Stimulated activated CD4-positive, alpha-beta T cell treated with anti-CD3 and anti-CD28 coated beads, Interleukin-1b, Interleukin-23, amount 100 ng/mL, for 1 hour (primary cell): ENCODE results near the gene FOXO1.
"Not testable (repeated sequence)": the region's sequence is repeated elsewhere in the genome, so short reads cannot be mapped to it uniquely, and the experiment has no call there.

Source experiments
- DNase-seq, 2 donors: peaks; one replicate each; pipeline ENCODE4 v3.0.0-alpha.2; 2020; ENCODE audit warnings: low read depth in 2 of 2

The FOXO1 gene

DNA sequence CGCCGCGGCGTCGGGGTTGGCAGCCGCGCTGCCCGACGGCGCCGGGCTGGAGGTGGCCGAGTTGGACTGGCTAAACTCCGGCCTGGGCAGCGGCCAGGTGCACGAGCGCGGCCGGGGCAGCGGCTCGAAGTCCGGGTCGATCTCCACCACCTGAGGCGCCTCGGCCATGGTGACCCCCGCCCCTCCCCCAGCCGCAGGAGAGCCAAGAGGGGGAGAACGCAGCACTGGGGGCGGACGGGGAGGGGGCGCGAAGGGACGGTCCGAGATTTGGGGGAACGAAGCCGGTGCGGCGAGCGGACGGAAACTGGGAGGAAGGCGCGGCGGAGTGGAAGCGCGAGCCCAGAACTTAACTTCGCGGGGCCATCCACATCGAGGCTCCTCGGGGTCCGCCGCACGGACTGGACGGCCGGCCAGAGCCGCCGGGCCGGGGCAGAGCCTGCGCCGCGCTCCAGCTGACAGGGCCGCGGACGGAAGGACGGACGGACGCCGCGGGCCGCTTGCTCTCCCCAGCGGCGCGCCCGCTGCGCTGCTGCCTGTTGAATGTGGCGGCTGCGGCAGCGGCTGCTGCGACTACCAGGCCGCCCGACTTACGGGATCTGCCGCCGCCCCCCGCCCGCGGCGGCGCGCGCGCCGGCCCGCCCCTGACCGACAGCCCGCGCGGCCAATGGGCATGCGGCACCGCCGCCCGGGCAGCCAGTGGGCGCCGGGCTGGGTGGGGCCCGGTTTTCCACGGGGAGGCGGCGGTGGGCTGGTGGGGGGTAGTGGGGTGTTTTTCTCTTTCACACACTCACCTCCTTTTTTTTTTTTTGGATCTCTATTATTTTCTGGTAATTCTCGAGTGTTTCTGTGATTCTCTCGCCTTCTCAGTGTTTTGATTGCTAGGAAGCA lies at the start of gene FOXO1:
Gene FOXO1 (minus strand): TSS at position 597 of the 888 bp plus-strand sequence. CDS start 429 bp downstream, at position 168.
- DNase-seq, result peak; percentile 83 to 85

- DNase-seq, result not testable (repeated sequence)
These were observed 48.0 kb upstream of the FOXO1 start for GRCh38 chr13:40714433-40714832.

DNA sequence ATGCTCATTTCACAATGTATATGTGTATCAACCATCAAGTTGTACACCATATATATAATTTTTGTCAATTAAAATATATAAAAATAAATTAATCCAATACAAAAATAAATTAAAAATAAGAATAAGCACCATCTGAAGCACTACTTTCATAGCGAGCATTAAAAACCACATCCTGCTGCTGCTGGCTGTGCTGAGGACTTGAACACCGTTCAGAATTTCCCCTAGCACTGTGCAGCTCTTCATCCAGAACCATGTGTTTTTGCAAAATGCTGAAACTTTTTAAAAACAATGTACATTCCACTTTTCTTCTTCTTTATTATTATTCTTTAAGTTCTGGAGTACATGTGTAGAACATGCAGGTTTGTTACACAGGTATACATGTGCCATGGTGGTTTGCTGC lies 40.0 kb upstream of the FOXO1 start:
- DNase-seq, result no peak

DNA sequence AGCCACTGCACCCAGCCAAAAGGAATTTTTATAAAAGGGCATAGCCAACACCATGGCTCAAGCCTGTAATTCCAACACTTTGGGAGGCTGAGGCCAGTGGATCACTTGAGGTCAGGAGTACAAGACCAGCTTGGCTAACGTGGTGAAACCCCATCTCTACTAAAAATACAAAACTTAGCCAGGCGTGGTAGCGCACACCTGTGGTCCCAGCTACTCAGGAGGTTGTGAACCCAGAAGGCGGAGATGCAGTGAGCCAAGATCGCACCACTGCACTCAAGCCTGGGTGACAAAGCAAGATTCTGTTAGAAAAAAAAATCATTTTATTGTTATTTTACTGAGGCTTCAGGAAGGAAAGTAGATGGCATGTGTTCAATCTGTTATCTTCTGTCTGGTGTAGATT lies 31.3 kb upstream of the FOXO1 start:
- no peak for DNase-seq

DNA sequence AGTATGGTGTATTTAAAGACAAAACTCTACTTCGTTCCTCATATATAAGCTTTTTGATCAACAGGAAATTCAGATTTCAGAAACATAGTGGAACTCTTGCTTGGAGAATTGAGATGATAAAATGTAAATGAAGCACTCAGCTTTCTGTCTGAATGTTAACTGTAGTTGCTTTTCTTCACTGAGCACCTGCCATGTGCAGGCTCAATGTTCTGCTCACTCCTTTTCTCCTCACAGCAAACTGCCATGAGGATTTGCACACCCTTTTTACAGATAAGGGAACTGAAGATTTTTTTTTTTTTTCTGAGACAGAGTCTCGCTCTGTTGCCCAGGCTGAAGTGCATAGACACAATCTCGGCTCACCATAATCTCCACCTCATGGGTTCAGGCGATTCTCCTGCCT lies 28.0 kb upstream of the FOXO1 start:
- no peak for DNase-seq

- no peak for DNase-seq
These were observed 26.5 kb upstream of the FOXO1 start for GRCh38 chr13:40692946-40693345.

GRCh38 chr13:40688781-40689180 lies 22.3 kb upstream of the FOXO1 start:
- DNase-seq, result no peak

GRCh38 chr13:40682449-40683240 lies 16.2 kb upstream of the FOXO1 start:
- no peak for DNase-seq

- DNase-seq, result no peak
These were observed 15.1 kb upstream of the FOXO1 start for GRCh38 chr13:40681341-40682146.

DNA sequence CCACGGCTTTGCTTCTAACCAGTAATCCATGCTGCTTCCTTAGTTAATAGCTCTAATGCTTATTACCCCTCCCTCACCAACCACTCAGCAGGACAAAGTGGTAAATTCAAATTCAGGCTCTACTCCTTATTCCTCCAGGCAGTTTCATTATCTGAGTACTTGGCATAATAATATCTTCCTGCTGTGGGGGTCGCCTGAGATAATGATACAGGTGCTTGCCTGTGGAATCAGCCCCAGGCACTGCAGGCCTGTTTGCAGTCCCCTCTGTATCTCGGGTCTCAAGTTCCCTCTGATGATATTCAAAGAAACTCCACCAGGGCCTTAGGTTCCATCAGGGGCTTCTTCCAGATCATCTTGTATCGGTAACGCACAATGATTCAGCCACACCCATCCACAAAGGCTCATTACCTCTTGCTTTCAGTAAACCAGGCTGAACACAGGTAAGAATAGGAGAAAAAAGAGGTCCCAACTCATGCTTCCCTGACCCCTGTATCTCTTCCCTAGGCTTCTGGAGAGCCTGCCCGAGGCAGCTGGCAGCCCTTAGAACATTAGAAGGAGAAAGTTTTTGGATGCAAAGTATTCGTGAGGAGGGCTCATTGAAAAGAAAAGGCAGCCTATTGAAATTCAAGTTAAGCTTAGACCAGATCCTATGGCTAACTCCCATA lies 14.3 kb upstream of the FOXO1 start:
- no peak for DNase-seq

DNA sequence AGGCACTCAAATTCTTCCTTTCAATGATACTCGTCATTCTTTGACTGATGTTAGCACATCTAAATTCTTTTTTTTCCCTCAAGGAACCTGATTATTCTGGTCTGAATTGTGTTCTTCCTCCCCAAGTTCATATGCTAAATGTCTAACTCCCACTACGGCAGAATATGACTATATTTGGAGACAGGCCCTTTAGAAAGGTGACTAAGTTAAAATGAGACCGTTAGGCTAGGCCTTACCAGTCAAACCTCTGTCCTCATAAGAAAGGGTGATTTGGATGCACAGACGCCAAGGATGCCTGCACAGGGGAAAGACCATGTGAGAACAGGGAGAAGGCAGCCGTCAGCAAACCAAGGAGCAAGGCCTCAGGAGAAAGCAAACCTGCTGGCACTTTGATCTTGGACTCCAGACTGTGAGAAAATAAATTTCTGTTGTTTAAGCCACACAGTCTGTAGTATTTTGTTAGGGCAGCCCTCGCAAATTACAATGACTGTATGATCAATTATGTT lies 13.1 kb upstream of the FOXO1 start:
- DNase-seq, result no peak

DNA sequence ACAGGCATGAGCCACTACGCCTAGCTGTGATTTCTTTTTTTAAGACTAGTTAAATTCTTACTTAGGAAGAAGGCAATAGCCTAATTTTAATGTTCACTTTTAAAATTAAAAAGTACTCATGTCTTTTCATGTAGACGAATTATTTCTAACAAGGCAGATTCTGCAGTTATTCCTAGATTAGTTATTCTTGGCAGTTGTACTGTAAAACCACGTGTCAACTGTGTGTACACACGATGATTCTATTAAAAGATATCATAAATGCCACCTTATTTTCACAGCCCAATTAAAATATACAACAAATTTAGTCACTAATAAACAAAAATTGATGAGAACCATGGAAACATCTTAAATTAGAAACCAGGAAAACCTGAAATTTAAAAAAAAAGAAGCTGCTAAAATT lies 10.6 kb upstream of the FOXO1 start:
- DNase-seq, result no peak

DNA sequence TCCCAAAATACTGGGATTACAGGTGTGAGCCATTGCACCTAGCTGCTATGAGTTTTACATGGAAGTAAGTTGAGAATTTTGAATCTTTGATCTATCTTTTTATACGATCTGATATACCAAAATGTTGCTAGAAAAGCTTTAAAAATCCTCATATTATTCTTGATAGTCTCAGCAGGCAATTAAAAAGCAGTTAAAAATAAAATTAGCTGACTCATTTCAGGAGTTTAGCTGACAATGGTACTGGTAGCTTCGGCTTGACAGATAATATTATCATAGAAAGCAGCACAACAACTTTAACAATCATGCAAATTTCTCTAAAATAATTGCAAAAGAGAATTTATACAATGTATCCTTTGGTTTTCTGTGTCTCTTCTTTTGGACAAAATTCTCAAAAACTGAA lies 9.6 kb upstream of the FOXO1 start:
- DNase-seq, result no peak

DNA sequence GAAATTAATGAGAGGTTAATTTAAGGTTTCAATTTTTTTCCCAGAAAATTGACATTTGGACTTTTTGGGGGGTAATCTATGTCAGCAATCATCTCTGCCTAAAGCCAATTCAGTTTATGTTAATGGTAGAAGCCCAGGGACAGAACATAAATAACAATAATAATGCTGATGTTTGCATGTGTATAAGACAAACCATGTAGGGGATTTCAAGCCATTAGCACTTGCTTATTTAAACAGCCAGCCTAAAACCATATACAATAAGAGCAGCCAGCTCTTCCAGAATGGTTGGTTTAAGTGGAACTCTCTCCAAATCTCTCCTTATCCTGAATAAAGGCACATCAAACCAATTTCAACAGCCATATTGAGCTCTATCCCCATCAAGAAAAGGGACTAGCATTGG lies 7.0 kb upstream of the FOXO1 start:
- DNase-seq, result no peak

- DNase-seq, result no peak
These were observed 6.4 kb upstream of the FOXO1 start for GRCh38 chr13:40672765-40673397.

DNA sequence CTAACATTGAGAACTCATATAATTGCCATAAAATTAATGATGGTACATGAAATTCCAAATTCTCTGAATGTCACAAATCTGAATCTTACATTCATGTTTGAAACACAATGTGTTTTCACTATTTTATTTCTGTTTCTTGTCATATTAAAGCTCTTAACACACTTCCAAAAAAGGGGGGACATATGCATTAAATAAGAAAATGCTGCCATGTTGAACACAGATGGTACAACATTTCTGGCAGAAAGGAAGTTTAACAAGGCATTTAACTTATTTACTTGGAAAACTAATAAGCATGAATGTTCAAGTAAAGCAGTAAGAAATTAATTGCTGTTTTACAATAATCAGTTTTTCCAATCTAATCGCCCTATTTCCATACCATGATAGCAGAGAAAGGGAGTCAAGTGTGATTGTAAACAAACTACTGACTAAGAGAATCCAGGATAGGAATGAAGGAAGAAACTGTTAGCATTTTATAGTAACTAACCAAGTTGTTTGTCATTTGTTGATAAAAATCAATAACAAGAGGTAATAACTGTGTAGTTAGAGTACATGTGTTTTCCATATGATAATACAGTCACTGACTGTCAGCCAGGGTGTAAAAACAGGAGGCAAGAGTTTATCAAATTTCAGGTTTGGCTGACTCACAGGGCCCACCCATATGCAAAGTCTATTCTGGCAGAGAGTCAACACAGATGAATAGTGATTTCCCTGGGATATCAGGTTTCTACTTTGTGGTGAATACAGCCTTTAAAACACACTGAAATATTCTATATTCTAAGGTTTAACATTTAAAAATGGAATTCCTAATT lies 5.7 kb upstream of the FOXO1 start:
- no peak for DNase-seq

DNA sequence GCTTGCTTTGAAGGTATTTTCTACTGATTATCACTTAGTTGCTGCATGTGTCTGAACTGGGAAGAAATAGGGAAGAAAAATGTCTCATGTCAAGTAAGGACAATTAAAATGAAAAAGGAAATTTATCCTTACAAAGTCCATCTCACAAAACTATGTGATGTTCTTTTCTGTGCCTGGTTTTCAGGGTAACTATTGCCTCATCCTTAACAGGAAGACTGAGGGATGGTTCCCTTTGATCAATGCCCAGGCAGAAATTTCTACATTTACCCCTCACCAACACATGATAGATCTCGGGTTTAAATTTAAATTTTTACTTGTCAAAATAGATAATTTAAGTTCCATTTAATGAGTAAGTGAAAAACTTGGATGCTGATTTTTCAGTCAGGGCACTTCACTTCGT lies 3.9 kb upstream of the FOXO1 start:
- DNase-seq, result no peak

- DNase-seq, result no peak
These were observed 1.9 kb upstream of the FOXO1 start for GRCh38 chr13:40668335-40668734.

DNA sequence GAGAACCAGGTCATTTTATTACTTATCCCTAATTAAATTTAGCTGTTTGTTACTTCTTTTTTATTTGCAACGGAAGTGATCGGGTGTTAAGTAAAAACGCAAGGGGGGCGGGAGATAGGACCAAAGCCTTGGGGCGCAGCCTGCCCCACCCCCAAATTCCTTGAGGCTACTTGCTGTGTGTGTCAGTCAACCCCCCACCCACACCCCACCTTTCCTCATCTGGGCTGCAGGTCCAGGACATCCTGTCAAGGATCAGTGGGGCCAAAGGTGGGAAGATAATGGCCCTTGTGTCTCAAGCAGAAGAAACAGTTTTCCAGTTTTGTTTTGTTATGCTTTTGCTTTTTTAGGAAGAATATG lies 1.2 kb upstream of the FOXO1 start:
- DNase-seq, result no peak
